ENCODE results near the gene KRT27. TPM values are rescaled to one million over a fixed set of nuclear protein-coding genes. Genes with fewer than 3 reads are reported as not detected.
A peak's percentile ranks its signal among the peaks of the same experiment; 100 is the strongest.

KRT27 gene
- total and polyA plus RNA-seq, 9 of the 15 experiments (the other 6 are each of a cell fraction or from before 2014, with no cell fraction given), result 0.10 TPM; not detected in 8

DNA sequence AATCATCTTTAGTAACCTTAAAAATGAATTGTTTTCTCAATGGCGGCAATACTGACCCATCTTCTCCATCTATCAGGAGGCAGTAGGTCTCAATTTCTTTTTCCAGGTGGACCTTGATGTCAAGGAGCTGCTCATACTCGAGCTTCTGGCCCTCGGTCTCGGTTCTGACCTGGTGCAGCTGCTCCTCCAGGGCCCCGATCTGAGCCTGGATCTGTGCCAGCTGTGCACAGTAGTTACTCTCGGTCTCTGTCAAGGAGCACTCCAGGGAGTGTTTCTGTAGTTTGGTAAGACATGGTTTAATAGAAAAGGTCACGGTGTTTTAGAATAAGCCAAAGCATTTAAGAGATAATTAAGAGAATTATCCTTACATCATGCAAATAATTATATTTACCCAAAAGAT, 4.9 kb downstream of the KRT27 start:
- Histone ChIP-seq H3K4me2 (ENCODE audit: insufficient read depth, low read length) (no peak overlapping the region), H3K9me3 (replicated peaks; ENCODE audit: control insufficient read depth, insufficient read depth, low read depth, low read length) (no peaks in the 10 kb centered on the region), H3K4me3 (no peak overlapping the region), H3K4me1 (replicated peaks in 1 of 2; ENCODE audit: control insufficient read depth in 2 of 2, insufficient read depth in 2 of 2, low read length in 2 of 2) (peaks cover 0 to 4% of the 10 kb centered on the region in 2 experiments; a peak in 1 of 5 replicates), H3K9ac (ENCODE audit: insufficient read depth in 1 of 2, low read depth in 2 of 2, low read length in 2 of 2) (no peak overlapping the region), H3K27ac (ENCODE audit: extremely low read depth, low read depth, low read length) (no peak overlapping the region), H3K9me1 (ENCODE audit: control insufficient read depth, insufficient read depth, low read length) (no peaks in the 10 kb centered on the region), H3K27me3 (ENCODE audit: control insufficient read depth in 2 of 2, insufficient read depth in 2 of 2, low read length in 2 of 2) (peaks cover 0 to 13% of the 10 kb centered on the region in 2 experiments; a peak in 3 of 5 replicates), H2AFZ (ENCODE audit: low read depth, low read length) (no peak overlapping the region), H4K20me1 (replicated peaks; ENCODE audit: control insufficient read depth, insufficient read depth, low read length) (no peaks in the 10 kb centered on the region), H3K79me2 (ENCODE audit: control insufficient read depth, insufficient read depth, low read length) (no peaks in the 10 kb centered on the region), H3K36me3 (ENCODE audit: control insufficient read depth, insufficient read depth, low read length) (no peaks in the 10 kb centered on the region)
- FAIRE-seq (no peak), DNase-seq (ENCODE audit: extremely low read depth in 1 of 4, low spot score in 3 of 4) (no peak), ATAC-seq (no peak)
- ChIA-PET POLR2A (no interaction called here), CTCF (ENCODE audit: low intra/inter-chr PET ratio) (no interaction called here)
- WGBS (ENCODE audit: insufficient coverage, low coverage, missing lambda C conversion rate), result 15% methylated on average over 7 of the region's 7 CpGs
- TF ChIP-seq NFIC (IDR thresholded peaks at IDR 0.05) (peak; percentile 67), CBX2 (IDR thresholded peaks at IDR 0.05; ENCODE audit: insufficient read depth, low read length, poor library complexity, severe bottlenecking) (no peak)
- TF ChIP-seq, protein P1, sequence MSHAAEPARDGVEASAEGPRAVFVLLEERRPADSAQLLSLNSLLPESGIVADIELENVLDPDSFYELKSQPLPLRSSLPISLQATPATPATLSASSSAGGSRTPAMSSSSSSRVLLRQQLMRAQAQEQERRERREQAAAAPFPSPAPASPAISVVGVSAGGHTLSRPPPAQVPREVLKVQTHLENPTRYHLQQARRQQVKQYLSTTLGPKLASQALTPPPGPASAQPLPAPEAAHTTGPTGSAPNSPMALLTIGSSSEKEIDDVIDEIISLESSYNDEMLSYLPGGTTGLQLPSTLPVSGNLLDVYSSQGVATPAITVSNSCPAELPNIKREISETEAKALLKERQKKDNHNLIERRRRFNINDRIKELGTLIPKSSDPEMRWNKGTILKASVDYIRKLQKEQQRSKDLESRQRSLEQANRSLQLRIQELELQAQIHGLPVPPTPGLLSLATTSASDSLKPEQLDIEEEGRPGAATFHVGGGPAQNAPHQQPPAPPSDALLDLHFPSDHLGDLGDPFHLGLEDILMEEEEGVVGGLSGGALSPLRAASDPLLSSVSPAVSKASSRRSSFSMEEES (CRISPR knock-in tag; IDR thresholded peaks at IDR 0.05), result no peak
- intact Hi-C loops (cut with micrococcal nuclease), result no loop called here
- no TSS peak for BruUV-seq (replicated peaks)
- in situ Hi-C loops (cut with MboI), result no loop called here

DNA sequence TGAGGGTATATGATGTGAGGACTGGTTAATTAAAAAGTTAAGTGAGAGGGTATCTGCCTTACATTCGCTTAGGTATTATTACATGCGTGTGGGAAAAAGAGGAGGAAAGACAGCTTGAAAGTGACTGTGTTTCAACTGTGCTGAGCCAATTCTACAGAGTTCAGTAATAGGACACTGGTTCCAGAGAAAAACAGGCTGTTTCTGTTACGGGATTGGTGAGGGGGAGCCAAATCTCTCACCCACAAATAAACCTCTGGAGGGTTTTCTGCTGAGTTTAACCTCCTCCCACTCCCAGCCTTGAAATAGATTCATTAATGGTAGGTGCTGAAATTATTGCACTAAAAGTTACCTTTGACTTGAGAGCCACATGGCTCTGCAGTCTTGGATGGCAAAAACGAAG, 6.4 kb downstream of the KRT27 start:
- ChIA-PET POLR2A (interaction anchor here (0.9 kb wide), 1 partner anchor 146 kb away, joined by 3 read pairs; no protein-coding TSS in a partner anchor), CTCF (ENCODE audit: low intra/inter-chr PET ratio) (no interaction called here)
- in situ Hi-C loops (cut with MboI) (no loop called here), intact Hi-C loops (cut with micrococcal nuclease) (no loop called here)
- 15% methylated on average over 4 of the region's 4 CpGs for WGBS (ENCODE audit: insufficient coverage, low coverage, missing lambda C conversion rate)
- H3K9me3 ChIP-seq (replicated peaks; ENCODE audit: control insufficient read depth, insufficient read depth, low read depth, low read length), result no peaks in the 10 kb centered on the region
- TF ChIP-seq, protein P2, sequence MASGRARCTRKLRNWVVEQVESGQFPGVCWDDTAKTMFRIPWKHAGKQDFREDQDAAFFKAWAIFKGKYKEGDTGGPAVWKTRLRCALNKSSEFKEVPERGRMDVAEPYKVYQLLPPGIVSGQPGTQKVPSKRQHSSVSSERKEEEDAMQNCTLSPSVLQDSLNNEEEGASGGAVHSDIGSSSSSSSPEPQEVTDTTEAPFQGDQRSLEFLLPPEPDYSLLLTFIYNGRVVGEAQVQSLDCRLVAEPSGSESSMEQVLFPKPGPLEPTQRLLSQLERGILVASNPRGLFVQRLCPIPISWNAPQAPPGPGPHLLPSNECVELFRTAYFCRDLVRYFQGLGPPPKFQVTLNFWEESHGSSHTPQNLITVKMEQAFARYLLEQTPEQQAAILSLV (tag; IDR thresholded peaks at IDR 0.05), result no peak
- TF ChIP-seq STAT5A (IDR thresholded peaks at IDR 0.05; ENCODE audit: borderline replicate concordance, low read length), result no peak
- TF ChIP-seq, protein P3, sequence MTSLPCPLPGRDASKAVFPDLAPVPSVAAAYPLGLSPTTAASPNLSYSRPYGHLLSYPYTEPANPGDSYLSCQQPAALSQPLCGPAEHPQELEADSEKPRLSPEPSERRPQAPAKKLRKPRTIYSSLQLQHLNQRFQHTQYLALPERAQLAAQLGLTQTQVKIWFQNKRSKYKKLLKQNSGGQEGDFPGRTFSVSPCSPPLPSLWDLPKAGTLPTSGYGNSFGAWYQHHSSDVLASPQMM (CRISPR knock-in tag; IDR thresholded peaks at IDR 0.05), result no peak
- no peak for TF ChIP-seq NCOA1 (IDR thresholded peaks at IDR 0.05; ENCODE audit: low read depth)
- no peak overlapping the region for H3K27ac ChIP-seq (ENCODE audit: extremely low read depth, low read depth, low read length)
- H4K20me1 ChIP-seq (replicated peaks; ENCODE audit: control insufficient read depth, insufficient read depth, low read length), result no peaks in the 10 kb centered on the region
- no peaks in the 10 kb centered on the region for H3K79me2 ChIP-seq (ENCODE audit: control insufficient read depth, insufficient read depth, low read length)
- no peak overlapping the region for H3K9ac ChIP-seq (ENCODE audit: insufficient read depth in 1 of 2, low read depth in 2 of 2, low read length in 2 of 2)
- no peaks in the 10 kb centered on the region for H3K9me1 ChIP-seq (ENCODE audit: control insufficient read depth, insufficient read depth, low read length)
- H2AFZ ChIP-seq (ENCODE audit: low read depth, low read length), result peak overlapping the region; percentile 51
- ATAC-seq (no peak), FAIRE-seq (no peak), DNase-seq (ENCODE audit: extremely low read depth in 1 of 4, low spot score in 3 of 4) (no peak)
- no TSS peak for BruUV-seq (replicated peaks)
- H3K4me1 ChIP-seq (replicated peaks in 1 of 2; ENCODE audit: control insufficient read depth in 2 of 2, insufficient read depth in 2 of 2, low read length in 2 of 2), result peaks cover 0 to 4% of the 10 kb centered on the region in 2 experiments; a peak in 1 of 5 replicates
- no peak overlapping the region for H3K4me2 ChIP-seq (ENCODE audit: insufficient read depth, low read length)
- no peak overlapping the region for H3K4me3 ChIP-seq
- H3K27me3 ChIP-seq (ENCODE audit: control insufficient read depth in 2 of 2, insufficient read depth in 2 of 2, low read length in 2 of 2), result peaks cover 0 to 21% of the 10 kb centered on the region in 2 experiments; a peak in 3 of 5 replicates
- H3K36me3 ChIP-seq (ENCODE audit: control insufficient read depth, insufficient read depth, low read length), result no peaks in the 10 kb centered on the region

Measured in K562 (cell line).